Progenitor cell of endocrine pancreas (in vitro differentiated cells): ENCODE measurements around the gene CYP4F8. TPM values are rescaled to one million over a fixed set of nuclear protein-coding genes. Genes with fewer than 3 reads are reported as not detected.
"Not testable (repeated sequence)": the region's sequence is repeated elsewhere in the genome, so short reads cannot be mapped to it uniquely, and the experiment has no call there.

Experiments used
- DNase-seq: peaks from one replicate; pipeline ENCODE4 v3.0.0; 2021; ENCODE audit warnings: low spot score; ENCODE audit not compliant: unreplicated experiment
- H3K27ac Mint-ChIP-seq: 2 replicates; pipeline ENCODE4 v1.8.0; 2021; ENCODE audit warnings: mild to moderate bottlenecking, moderate library complexity, mixed read lengths
- H3K27me3 Mint-ChIP-seq: 2 replicates; pipeline ENCODE4 v1.8.0; 2021; ENCODE audit warnings: mixed read lengths
- H3K36me3 Mint-ChIP-seq: 2 replicates; pipeline ENCODE4 v1.8.0; 2022; ENCODE audit warnings: mixed read lengths; ENCODE audit not compliant: insufficient read depth
- H3K4me1 Mint-ChIP-seq: 2 replicates; pipeline ENCODE4 v1.8.0; 2021; ENCODE audit warnings: low read depth, mixed read lengths
- H3K4me3 Mint-ChIP-seq: 2 replicates; pipeline ENCODE4 v1.8.0; 2021; ENCODE audit warnings: low read depth, mild to moderate bottlenecking, moderate library complexity, mixed read lengths
- H3K9me3 Mint-ChIP-seq: 2 replicates; pipeline ENCODE4 v1.8.0; 2021; ENCODE audit warnings: low read depth, mixed read lengths
- total RNA-seq: library from RNA; stranded (reverse); gene quantifications from 2 replicates; pipeline ENCODE4 v1.2.1, GENCODE V29; 2021
- TF ChIP-seq, protein P1 (sequence below): fragments of 200-600 bp; sonication (generic); IDR thresholded peaks from one replicate; pipeline ENCODE4 v1.5.0; 2021; ENCODE audit warnings: antibody characterized with exemption, mild to moderate bottlenecking; ENCODE audit not compliant: unreplicated experiment

The CYP4F8 gene
- total RNA-seq, 1 donor from 2014 or later = not detected

- Mint-ChIP-seq H3K4me3 (no peak overlapping the region), H3K9me3 (peaks cover 82% of the 10 kb centered on the region), H3K27ac (no peak overlapping the region), H3K27me3 (no peaks in the 10 kb centered on the region), H3K4me1 (no peaks in the 10 kb centered on the region), H3K36me3 (peaks cover 9% of the 10 kb centered on the region)
- TF ChIP-seq, protein P1, sequence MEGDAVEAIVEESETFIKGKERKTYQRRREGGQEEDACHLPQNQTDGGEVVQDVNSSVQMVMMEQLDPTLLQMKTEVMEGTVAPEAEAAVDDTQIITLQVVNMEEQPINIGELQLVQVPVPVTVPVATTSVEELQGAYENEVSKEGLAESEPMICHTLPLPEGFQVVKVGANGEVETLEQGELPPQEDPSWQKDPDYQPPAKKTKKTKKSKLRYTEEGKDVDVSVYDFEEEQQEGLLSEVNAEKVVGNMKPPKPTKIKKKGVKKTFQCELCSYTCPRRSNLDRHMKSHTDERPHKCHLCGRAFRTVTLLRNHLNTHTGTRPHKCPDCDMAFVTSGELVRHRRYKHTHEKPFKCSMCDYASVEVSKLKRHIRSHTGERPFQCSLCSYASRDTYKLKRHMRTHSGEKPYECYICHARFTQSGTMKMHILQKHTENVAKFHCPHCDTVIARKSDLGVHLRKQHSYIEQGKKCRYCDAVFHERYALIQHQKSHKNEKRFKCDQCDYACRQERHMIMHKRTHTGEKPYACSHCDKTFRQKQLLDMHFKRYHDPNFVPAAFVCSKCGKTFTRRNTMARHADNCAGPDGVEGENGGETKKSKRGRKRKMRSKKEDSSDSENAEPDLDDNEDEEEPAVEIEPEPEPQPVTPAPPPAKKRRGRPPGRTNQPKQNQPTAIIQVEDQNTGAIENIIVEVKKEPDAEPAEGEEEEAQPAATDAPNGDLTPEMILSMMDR = no peak
- DNase-seq = no peak
Measured at GRCh38 chr19:15649526-15649925, 34.5 kb downstream of the CYP4F8 start.

GRCh38 chr19:15650123-15650522 lies 35.1 kb downstream of the CYP4F8 start:
- not testable (repeated sequence) for H3K27ac Mint-ChIP-seq, H3K36me3 Mint-ChIP-seq, H3K27me3 Mint-ChIP-seq, DNase-seq, H3K4me3 Mint-ChIP-seq, H3K4me1 Mint-ChIP-seq
- H3K9me3 Mint-ChIP-seq = peaks cover 83% of the 10 kb centered on the region

GRCh38 chr19:15651791-15652190 lies 36.8 kb downstream of the CYP4F8 start:
- H3K4me3 Mint-ChIP-seq = no peak overlapping the region
- TF ChIP-seq, protein P1 = no peak
- peaks cover 9% of the 10 kb centered on the region for H3K36me3 Mint-ChIP-seq
- no peak for DNase-seq
- H3K4me1 Mint-ChIP-seq = no peaks in the 10 kb centered on the region
- H3K9me3 Mint-ChIP-seq = peaks cover 83% of the 10 kb centered on the region
- no peaks in the 10 kb centered on the region for H3K27me3 Mint-ChIP-seq
- no peak overlapping the region for H3K27ac Mint-ChIP-seq

GRCh38 chr19:15652559-15653278 lies 37.7 kb downstream of the CYP4F8 start:
- H3K27ac Mint-ChIP-seq = no peak overlapping the region
- no peak overlapping the region for H3K4me3 Mint-ChIP-seq
- peaks cover 9% of the 10 kb centered on the region for H3K36me3 Mint-ChIP-seq
- TF ChIP-seq, protein P1 = no peak
- no peaks in the 10 kb centered on the region for H3K27me3 Mint-ChIP-seq
- no peaks in the 10 kb centered on the region for H3K4me1 Mint-ChIP-seq
- no peak for DNase-seq
- peaks cover 78% of the 10 kb centered on the region for H3K9me3 Mint-ChIP-seq

DNA sequence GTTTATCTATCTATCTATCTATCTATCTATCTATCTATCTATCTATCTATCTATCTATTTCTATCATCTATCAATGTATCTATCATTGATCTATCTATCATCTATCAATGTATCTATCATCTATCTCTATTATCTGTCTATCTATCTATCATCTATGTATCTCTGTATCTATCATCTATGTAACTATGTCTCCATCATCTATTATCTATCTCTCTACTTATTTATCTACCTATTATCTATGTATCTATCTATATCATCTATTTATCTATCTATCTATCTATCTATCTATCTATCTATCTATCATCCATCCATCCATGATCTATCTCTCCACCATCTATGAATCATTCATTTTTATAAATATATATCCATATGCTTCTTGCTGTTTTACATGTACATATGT lies 41.4 kb downstream of the CYP4F8 start:
- Mint-ChIP-seq H3K27me3 (no peaks in the 10 kb centered on the region), H3K9me3 (peaks cover 59% of the 10 kb centered on the region), H3K4me1 (no peaks in the 10 kb centered on the region), H3K4me3 (no peak overlapping the region), H3K36me3 (peaks cover 6% of the 10 kb centered on the region), H3K27ac (no peak overlapping the region)
- no peak for DNase-seq
- TF ChIP-seq, protein P1 = no peak

- DNase-seq = no peak
- H3K27me3 Mint-ChIP-seq = no peaks in the 10 kb centered on the region
- H3K4me1 Mint-ChIP-seq = no peaks in the 10 kb centered on the region
- no peak overlapping the region for H3K4me3 Mint-ChIP-seq
- H3K9me3 Mint-ChIP-seq = peaks cover 41% of the 10 kb centered on the region
- no peak overlapping the region for H3K27ac Mint-ChIP-seq
- H3K36me3 Mint-ChIP-seq = peaks cover 3% of the 10 kb centered on the region
- TF ChIP-seq, protein P1 = no peak
Measured at GRCh38 chr19:15663247-15663646, 48.2 kb downstream of the CYP4F8 start.
